Neuronal stem cell (in vitro differentiated cells): ENCODE results near the gene COX10.

Experiments used
- DNase-seq: peaks from one replicate; pipeline ENCODE4 v3.0.0-alpha.2; 2013; ENCODE audit warnings: low spot score
- H2AFZ ChIP-seq: one replicate; pipeline ENCODE4 v1.6.1; 2013; ENCODE audit warnings: mild to moderate bottlenecking, low read length, inconsistent platforms
- H2AK5ac ChIP-seq: 2 replicates; pipeline ENCODE4 v1.6.1; 2013; ENCODE audit warnings: low read depth, mild to moderate bottlenecking, inconsistent platforms, low read length, moderate library complexity, mixed read lengths
- H2BK120ac ChIP-seq: 2 replicates; pipeline ENCODE4 v1.6.1; 2013; ENCODE audit warnings: low read depth, mild to moderate bottlenecking, inconsistent platforms, low read length, moderate library complexity, mixed read lengths
- H2BK12ac ChIP-seq: one replicate; pipeline ENCODE4 v1.6.1; 2013; ENCODE audit warnings: low read length, inconsistent platforms
- H2BK15ac ChIP-seq: 2 replicates; pipeline ENCODE4 v1.6.1; 2013; ENCODE audit warnings: mild to moderate bottlenecking, low read length, inconsistent platforms, mixed read lengths
- H2BK5ac ChIP-seq: one replicate; pipeline ENCODE4 v1.6.1; 2013; ENCODE audit warnings: inconsistent platforms, mild to moderate bottlenecking, low read length, moderate library complexity
- H3K14ac ChIP-seq: one replicate; pipeline ENCODE4 v1.6.1; 2013; ENCODE audit warnings: low read length, inconsistent platforms
- H3K18ac ChIP-seq: 2 replicates; pipeline ENCODE4 v1.6.1; 2013; ENCODE audit warnings: low read length, inconsistent platforms
- H3K23ac ChIP-seq: 2 replicates; pipeline ENCODE4 v1.6.1; 2013; ENCODE audit warnings: low read depth, mild to moderate bottlenecking, mixed read lengths, low read length, inconsistent platforms; ENCODE audit not compliant: poor library complexity
- H3K27ac ChIP-seq: replicated peaks from 3 replicates; pipeline ENCODE4 v1.5.1; 2013; ENCODE audit warnings: low read length, inconsistent platforms
- H3K27me3 ChIP-seq, 3 experiments: 2 replicates each; pipeline ENCODE4 v1.6.1; 2013; ENCODE audit warnings: low read length in 3 of 3, mild to moderate bottlenecking in 2 of 3, inconsistent platforms in 1 of 3, low read depth in 1 of 3, mixed read lengths in 1 of 3, moderate library complexity in 1 of 3; ENCODE audit not compliant: control insufficient read depth in 3 of 3, insufficient read depth in 3 of 3
- H3K36me3 ChIP-seq, 2 donors: replicated peaks in 1 of 2; 2 replicates each; pipeline ENCODE4 v1.6.1; 2013; ENCODE audit warnings: low read length in 2 of 2; ENCODE audit not compliant: control insufficient read depth in 2 of 2, insufficient read depth in 2 of 2
- H3K4ac ChIP-seq: 2 replicates; pipeline ENCODE4 v1.6.1; 2013; ENCODE audit warnings: inconsistent platforms, mild to moderate bottlenecking, low read length, moderate library complexity
- H3K4me1 ChIP-seq, 2 donors: 1 replicate in 1 of 2; 2 replicates in 1 of 2; pipeline ENCODE4 v1.6.1; 2013; ENCODE audit warnings: low read length in 2 of 2, low read depth in 1 of 2; ENCODE audit not compliant: control insufficient read depth in 2 of 2, insufficient read depth in 1 of 2
- H3K4me2 ChIP-seq: one replicate; pipeline ENCODE4 v1.6.1; 2013; ENCODE audit warnings: mild to moderate bottlenecking, low read length, inconsistent platforms; ENCODE audit not compliant: insufficient read depth, poor library complexity, severe bottlenecking
- H3K4me3 ChIP-seq, 2 donors: 2 replicates each; pipeline ENCODE4 v1.5.1; 2013; ENCODE audit warnings: low read length in 2 of 2, mild to moderate bottlenecking in 2 of 2, inconsistent platforms in 1 of 2, moderate library complexity in 1 of 2
- H3K79me1 ChIP-seq: one replicate; pipeline ENCODE4 v1.6.1; 2013; ENCODE audit warnings: low read depth, mild to moderate bottlenecking, inconsistent platforms, low read length, moderate library complexity
- H3K9ac ChIP-seq: one replicate; pipeline ENCODE4 v1.6.1; 2013; ENCODE audit warnings: mild to moderate bottlenecking, low read depth, low read length, inconsistent platforms; ENCODE audit not compliant: poor library complexity
- H3K9me3 ChIP-seq, 2 donors: replicated peaks in 1 of 2; 2 replicates each; pipeline versions ENCODE3 to v1.6.1; 2013; ENCODE audit warnings: low read length in 2 of 2, mild to moderate bottlenecking in 2 of 2, inconsistent platforms in 1 of 2, low read depth in 1 of 2, mixed read lengths in 1 of 2, moderate library complexity in 1 of 2; ENCODE audit not compliant: control insufficient read depth in 2 of 2, insufficient read depth in 1 of 2
- H4K8ac ChIP-seq: one replicate; pipeline ENCODE4 v1.6.1; 2013; ENCODE audit warnings: low read depth, mild to moderate bottlenecking, inconsistent platforms, low read length, moderate library complexity
- H4K91ac ChIP-seq: one replicate; pipeline ENCODE4 v1.6.1; 2013; ENCODE audit warnings: low read length, low read depth, mild to moderate bottlenecking, inconsistent platforms; ENCODE audit not compliant: poor library complexity
- WGBS, 2 donors: extraction: QIAGEN DNeasy Blood & Tissue Kit; methylation state at CpG; one replicate each; pipeline ENCODE4 v1.1.7; 2013; ENCODE audit warnings: missing lambda C conversion rate in 2 of 2, mixed read lengths in 1 of 2; ENCODE audit not compliant: insufficient read length in 2 of 2, insufficient replicate concordance in 1 of 2; ENCODE audit errors: extremely low coverage in 2 of 2; 5-methylcytosine and 5-hydroxymethylcytosine counted together

Gene COX10

GRCh38 chr17:14080847-14081251 is 11.5 kb downstream of the COX10 start:
- H3K36me3 ChIP-seq, result peaks cover 6 to 57% of the 10 kb centered on the region in 2 donors
- H2AFZ ChIP-seq, result no peak overlapping the region
- no peak overlapping the region for H3K23ac ChIP-seq
- H3K4me2 ChIP-seq, result no peak overlapping the region
- H4K91ac ChIP-seq, result no peak overlapping the region
- H3K27me3 ChIP-seq, result no peaks in the 10 kb centered on the region
- H2BK120ac ChIP-seq, result no peak overlapping the region
- no peak overlapping the region for H2AK5ac ChIP-seq
- H3K4me3 ChIP-seq, result no peak overlapping the region
- H3K79me1 ChIP-seq, result no peaks in the 10 kb centered on the region
- H3K4ac ChIP-seq, result no peak overlapping the region
- H2BK12ac ChIP-seq, result no peak overlapping the region
- no peak overlapping the region for H2BK5ac ChIP-seq
- no peak overlapping the region for H3K14ac ChIP-seq
- no peak overlapping the region for H3K18ac ChIP-seq
- no CpG with 5 or more reads among the region's 4 CpGs for WGBS, 2 donors
- H4K8ac ChIP-seq, result no peak overlapping the region
- no peak overlapping the region for H3K27ac ChIP-seq
- H3K4me1 ChIP-seq, result peaks cover 0 to 15% of the 10 kb centered on the region in 2 donors
- peaks cover 0 to 3% of the 10 kb centered on the region in 2 donors for H3K9me3 ChIP-seq
- no peak overlapping the region for H3K9ac ChIP-seq
- H2BK15ac ChIP-seq, result no peak overlapping the region
- DNase-seq, result no peak

GRCh38 chr17:14082848-14083247 is 13.5 kb downstream of the COX10 start:
- H3K4me2 ChIP-seq, result no peak overlapping the region
- H3K23ac ChIP-seq, result no peak overlapping the region
- no peak overlapping the region for H2BK15ac ChIP-seq
- no peak overlapping the region for H4K8ac ChIP-seq
- H3K14ac ChIP-seq, result no peak overlapping the region
- DNase-seq, result no peak
- H3K27ac ChIP-seq, result no peak overlapping the region
- H4K91ac ChIP-seq, result no peak overlapping the region
- H3K27me3 ChIP-seq, result no peaks in the 10 kb centered on the region
- H3K4me1 ChIP-seq, result peaks cover 0 to 8% of the 10 kb centered on the region in 2 donors
- H2AK5ac ChIP-seq, result no peak overlapping the region
- no peak overlapping the region for H2AFZ ChIP-seq
- H3K9me3 ChIP-seq, result peaks cover 0 to 3% of the 10 kb centered on the region in 2 donors
- H3K4me3 ChIP-seq, result no peak overlapping the region
- no peak overlapping the region for H3K9ac ChIP-seq
- H3K18ac ChIP-seq, result no peak overlapping the region
- H3K36me3 ChIP-seq, result peaks cover 2 to 40% of the 10 kb centered on the region in 2 donors
- no peak overlapping the region for H3K4ac ChIP-seq
- no peak overlapping the region for H2BK120ac ChIP-seq
- H3K79me1 ChIP-seq, result no peaks in the 10 kb centered on the region
- H2BK5ac ChIP-seq, result no peak overlapping the region
- no CpG with 5 or more reads among the region's 8 CpGs for WGBS, 2 donors
- H2BK12ac ChIP-seq, result no peak overlapping the region

GRCh38 chr17:14084955-14085354 is 15.7 kb downstream of the COX10 start:
- H4K8ac ChIP-seq, result no peak overlapping the region
- no peak overlapping the region for H2BK120ac ChIP-seq
- H3K79me1 ChIP-seq, result no peaks in the 10 kb centered on the region
- H2AK5ac ChIP-seq, result no peak overlapping the region
- H3K4me3 ChIP-seq, result no peak overlapping the region
- H3K4ac ChIP-seq, result no peak overlapping the region
- no peaks in the 10 kb centered on the region for H3K4me1 ChIP-seq
- no peak overlapping the region for H3K9ac ChIP-seq
- no peak overlapping the region for H2BK15ac ChIP-seq
- peaks cover 0 to 25% of the 10 kb centered on the region in 2 donors for H3K36me3 ChIP-seq
- no peak for DNase-seq
- no peak overlapping the region for H4K91ac ChIP-seq
- no peak overlapping the region for H2BK5ac ChIP-seq
- no peak overlapping the region for H3K14ac ChIP-seq
- peaks cover 0 to under 1% of the 10 kb centered on the region in 2 donors for H3K9me3 ChIP-seq
- H3K18ac ChIP-seq, result no peak overlapping the region
- H3K27me3 ChIP-seq, result no peaks in the 10 kb centered on the region
- H3K23ac ChIP-seq, result no peak overlapping the region
- H3K27ac ChIP-seq, result no peak overlapping the region
- H2AFZ ChIP-seq, result no peak overlapping the region
- H2BK12ac ChIP-seq, result no peak overlapping the region
- WGBS, 2 donors, result no CpG with 5 or more reads among the region's 2 CpGs
- H3K4me2 ChIP-seq, result no peak overlapping the region

- Histone ChIP-seq H4K8ac (no peak overlapping the region), H3K36me3 (peaks cover 0 to 14% of the 10 kb centered on the region in 2 donors), H3K4me3 (no peak overlapping the region), H3K4me2 (no peak overlapping the region), H2BK5ac (no peak overlapping the region), H2AFZ (no peak overlapping the region), H3K79me1 (no peaks in the 10 kb centered on the region), H2AK5ac (no peak overlapping the region), H2BK12ac (no peak overlapping the region), H2BK15ac (no peak overlapping the region), H3K9ac (no peak overlapping the region), H3K27me3 (no peaks in the 10 kb centered on the region), H4K91ac (no peak overlapping the region), H3K4me1 (no peaks in the 10 kb centered on the region), H3K4ac (no peak overlapping the region), H3K27ac (no peak overlapping the region), H3K9me3 (no peaks in the 10 kb centered on the region), H3K18ac (no peak overlapping the region), H2BK120ac (no peak overlapping the region), H3K23ac (no peak overlapping the region), H3K14ac (no peak overlapping the region)
- no peak for DNase-seq
- no CpG with 5 or more reads among the region's 2 CpGs for WGBS, 2 donors
Observed at GRCh38 chr17:14086189-14086588, 16.9 kb downstream of the COX10 start.
